ENCODE measurements around the gene MUC5B.

Gene MUC5B

GRCh38 chr11:1302461-1303125 lies 79.7 kb downstream of the MUC5B start:
- peak; percentile 13 for DNase-seq

- peak; percentile 31 for DNase-seq
Observed at GRCh38 chr11:1303126-1303821, 80.4 kb downstream of the MUC5B start.

- DNase-seq: peak; percentile 12
Observed at GRCh38 chr11:1303973-1304372, 81.1 kb downstream of the MUC5B start.

GRCh38 chr11:1304380-1304779 lies 81.5 kb downstream of the MUC5B start:
- peak; percentile 32 for DNase-seq

- peak; percentile 19 for DNase-seq
Observed at GRCh38 chr11:1305063-1305495, 82.2 kb downstream of the MUC5B start.

- no peak for DNase-seq
Observed at GRCh38 chr11:1305501-1306056, 82.7 kb downstream of the MUC5B start.

GRCh38 chr11:1306186-1307162 lies 83.6 kb downstream of the MUC5B start:
- no peak for DNase-seq

- no peak for DNase-seq
Observed at GRCh38 chr11:1307163-1307870, 84.5 kb downstream of the MUC5B start.

GRCh38 chr11:1307998-1308742 lies 85.3 kb downstream of the MUC5B start:
- DNase-seq: no peak

GRCh38 chr11:1308743-1309497 lies 86.1 kb downstream of the MUC5B start:
- no peak for DNase-seq

- DNase-seq: peak; percentile 98
Observed at GRCh38 chr11:1309498-1310317, 86.8 kb downstream of the MUC5B start, which contains the start of gene TOLLIP. Gene TOLLIP, minus strand, starts transcription at chr11:1309632. Its CDS starts 134 bp downstream, at chr11:1309498.

- DNase-seq: no peak
Observed at GRCh38 chr11:1310318-1310687, 87.4 kb downstream of the MUC5B start.

- no peak for DNase-seq
Observed at GRCh38 chr11:1310772-1311468, 88.1 kb downstream of the MUC5B start.

Measured in right forelimb (tissue), 1 donor.